ENCODE data around the gene PARD3B.

DNA sequence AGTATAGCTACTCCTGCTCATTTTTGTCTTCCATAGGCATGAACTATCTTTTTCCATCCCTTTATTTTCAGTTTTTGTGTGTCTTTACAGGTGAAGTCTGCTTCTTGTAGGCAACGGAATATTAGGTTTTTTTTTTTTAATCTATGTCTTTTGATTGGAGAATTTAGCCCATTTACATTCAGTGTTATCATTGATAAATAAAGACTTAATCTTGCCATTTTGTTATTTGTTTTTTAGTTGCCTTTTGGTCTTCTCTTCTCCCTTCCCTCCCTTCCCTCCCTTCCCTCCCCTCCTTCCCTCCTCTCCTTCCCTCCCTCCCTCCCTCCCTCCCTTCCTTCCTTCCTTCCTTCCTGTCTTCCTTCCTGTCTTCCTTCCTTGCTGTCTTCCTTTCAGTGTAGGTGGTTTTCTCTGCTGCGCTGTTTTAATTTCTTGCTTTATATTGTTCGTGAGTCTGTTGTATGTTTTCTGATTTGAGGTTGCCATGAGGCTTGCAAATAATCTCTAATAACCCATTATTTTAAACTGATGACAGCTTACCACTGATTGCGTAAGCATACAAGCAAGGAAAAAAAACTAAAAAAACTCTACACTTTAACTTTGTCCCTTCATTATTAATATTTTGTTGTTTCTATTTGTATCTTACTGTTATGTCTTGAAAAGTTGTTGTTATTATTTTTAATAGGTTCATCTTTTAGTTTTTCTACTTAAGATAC, 353.8 kb downstream of the PARD3B start:
- TF ChIP-seq, protein P1, sequence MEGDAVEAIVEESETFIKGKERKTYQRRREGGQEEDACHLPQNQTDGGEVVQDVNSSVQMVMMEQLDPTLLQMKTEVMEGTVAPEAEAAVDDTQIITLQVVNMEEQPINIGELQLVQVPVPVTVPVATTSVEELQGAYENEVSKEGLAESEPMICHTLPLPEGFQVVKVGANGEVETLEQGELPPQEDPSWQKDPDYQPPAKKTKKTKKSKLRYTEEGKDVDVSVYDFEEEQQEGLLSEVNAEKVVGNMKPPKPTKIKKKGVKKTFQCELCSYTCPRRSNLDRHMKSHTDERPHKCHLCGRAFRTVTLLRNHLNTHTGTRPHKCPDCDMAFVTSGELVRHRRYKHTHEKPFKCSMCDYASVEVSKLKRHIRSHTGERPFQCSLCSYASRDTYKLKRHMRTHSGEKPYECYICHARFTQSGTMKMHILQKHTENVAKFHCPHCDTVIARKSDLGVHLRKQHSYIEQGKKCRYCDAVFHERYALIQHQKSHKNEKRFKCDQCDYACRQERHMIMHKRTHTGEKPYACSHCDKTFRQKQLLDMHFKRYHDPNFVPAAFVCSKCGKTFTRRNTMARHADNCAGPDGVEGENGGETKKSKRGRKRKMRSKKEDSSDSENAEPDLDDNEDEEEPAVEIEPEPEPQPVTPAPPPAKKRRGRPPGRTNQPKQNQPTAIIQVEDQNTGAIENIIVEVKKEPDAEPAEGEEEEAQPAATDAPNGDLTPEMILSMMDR (IDR thresholded peaks at IDR 0.05): no peak
- no peak for TF ChIP-seq POLR2A (IDR thresholded peaks at IDR 0.05)
- no peak for TF ChIP-seq POLR2AphosphoS5 (IDR thresholded peaks at IDR 0.05)
- no peak for TF ChIP-seq EP300 (IDR thresholded peaks at IDR 0.05)

Measured in sigmoid colon (tissue), 4 donors.